Lower leg skin (tissue), 4 donors: ENCODE results near the gene PRH1. TPM values are rescaled to one million over a fixed set of nuclear protein-coding genes. Genes with fewer than 3 reads are reported as not detected.

Experiments
- DNase-seq, 2 donors: peaks; one replicate each; pipeline ENCODE4 v3.0.0-alpha.2; 2019; ENCODE audit warnings: low spot score in 2 of 2
- H3K4me3 ChIP-seq: fragments of 200-600 bp; sonication (generic); 2 replicates; pipeline ENCODE4 v1.5.1; 2017; ENCODE audit warnings: mild to moderate bottlenecking, low read depth; ENCODE audit not compliant: poor library complexity, severe bottlenecking
- CTCF ChIP-seq, 3 donors: fragments of 450-650 bp; IDR thresholded peaks; one replicate each; pipeline ENCODE4 v1.5.1; 2016; ENCODE audit warnings: antibody characterized with exemption in 3 of 3, mild to moderate bottlenecking in 3 of 3, moderate library complexity in 2 of 3
- POLR2A ChIP-seq, 2 donors: fragments of 450-650 bp; IDR thresholded peaks; one replicate each; pipeline ENCODE4 v1.6.1; 2016 to 2017; ENCODE audit warnings: antibody characterized with exemption in 2 of 2, mild to moderate bottlenecking in 1 of 2, moderate library complexity in 1 of 2
- WGBS, 2 donors: methylation state at CpG; one replicate each; pipeline ENCODE4 v1.1.5; 2018; 5-methylcytosine and 5-hydroxymethylcytosine counted together
- intact Hi-C: fragments of 100-400 bp; cut with DNase I; formaldehyde crosslinking; loops from one replicate; pipeline ENCODE4 v1.15.0; 2023; ENCODE audit warnings: low total_unique reads
- total RNA-seq, 4 donors: library from RNA; depleted of rRNA; stranded (reverse); fragments of >200 nt; gene quantifications; one replicate each; pipeline ENCODE4 v1.1.0, GENCODE V29; 2016

PRH1 gene
- total RNA-seq, 4 donors from 2014 or later: 0.95 to 7.8 (median 5.5) TPM; not detected in 1

- no peak for DNase-seq
- no peak for TF ChIP-seq POLR2A (IDR thresholded peaks at IDR 0.05)
- no peak for TF ChIP-seq CTCF (IDR thresholded peaks at IDR 0.05)
- H3K4me3 ChIP-seq: no peak overlapping the region
- WGBS, 2 donors: 84% methylated on average over 3 of the region's 3 CpGs
- intact Hi-C loops: no loop called here
These were observed 45.6 kb downstream of the PRH1 start for GRCh38 chr12:10838461-10838860.

Other genes starting within 250 kb of the PRH1 start
- gene STYK1, start 210.2 kb downstream of the PRH1 start, total RNA-seq: 1 to 10 TPM; 2.0 to 2.5 (median 2.2) TPM
- 100 to 1,000 TPM; 544 to 987 (median 637) TPM for gene YBX3, start 160.9 kb downstream of the PRH1 start, total RNA-seq
- gene TAS2R7, start 81.6 kb downstream of the PRH1 start, total RNA-seq: not detected
- gene TAS2R8, start 77.0 kb downstream of the PRH1 start, total RNA-seq: not detected
- gene TAS2R9, start 74.1 kb downstream of the PRH1 start, total RNA-seq: not detected
- gene TAS2R10, start 57.9 kb downstream of the PRH1 start, total RNA-seq: under 1 TPM in 1 of 4 donors, not detected in 3; 0.32 TPM
- 100 to 1,000 TPM in 1 of 4 donors, 10 to 100 TPM in 3; 33.5 to 101 (median 70.5) TPM for gene PRR4, start 34.8 kb downstream of the PRH1 start, total RNA-seq
- 1 to 10 TPM in 1 of 4 donors, under 1 TPM in 3; 0.26 to 1.1 (median 0.73) TPM for gene TAS2R13, start 25.3 kb upstream of the PRH1 start, total RNA-seq
- gene PRH2, start 45.0 kb upstream of the PRH1 start, total RNA-seq: not detected
- gene TAS2R14, start 55.0 kb upstream of the PRH1 start, total RNA-seq: 1 to 10 TPM in 1 of 4 donors, under 1 TPM in 3; 0.49 to 1.3 (median 0.73) TPM
- under 1 TPM in 2 of 4 donors, not detected in 2; 0.30 to 0.42 TPM for gene TAS2R50, start 102.7 kb upstream of the PRH1 start, total RNA-seq
- gene TAS2R20, start 114.0 kb upstream of the PRH1 start, total RNA-seq: 1 to 10 TPM in 1 of 4 donors, under 1 TPM in 3; 0.34 to 1.4 (median 0.66) TPM
- 1 to 10 TPM in 2 of 4 donors, under 1 TPM in 2; 0.34 to 7.0 (median 1.5) TPM for gene TAS2R19, start 138.4 kb upstream of the PRH1 start, total RNA-seq
- 1 to 10 TPM in 1 of 4 donors, under 1 TPM in 2, not detected in 1; 0.27 to 1.1 (median 0.68) TPM for gene TAS2R31, start 147.2 kb upstream of the PRH1 start, total RNA-seq
- 1 to 10 TPM in 1 of 4 donors, under 1 TPM in 2, not detected in 1; 0.57 to 1.1 (median 0.68) TPM for gene TAS2R46, start 178.0 kb upstream of the PRH1 start, total RNA-seq
- 1 to 10 TPM in 2 of 4 donors, not detected in 2; 1.0 to 1.5 TPM for gene TAS2R43, start 208.1 kb upstream of the PRH1 start, total RNA-seq